Neural cell (in vitro differentiated cells): Measurements from ENCODE around the gene LMF2.

Experiments used
- CTCF ChIP-seq: fragments of 450-650 bp; IDR thresholded peaks from 2 replicates; pipeline ENCODE4 v1.5.1; 2014; ENCODE audit warnings: antibody characterized with exemption, mild to moderate bottlenecking, moderate library complexity; ENCODE audit not compliant: poor library complexity, severe bottlenecking
- EP300 ChIP-seq: fragments of 450-650 bp; conservative IDR thresholded peaks from 2 replicates; pipeline ENCODE4 v1.6.1; 2014; ENCODE audit warnings: antibody characterized with exemption, mild to moderate bottlenecking, moderate library complexity; ENCODE audit not compliant: poor library complexity, severe bottlenecking
- EZH2 ChIP-seq: fragments of 200-600, 300-800 bp; shearing (Covaris generic), sonication (generic); IDR thresholded peaks from 2 replicates; pipeline ENCODE4 v1.6.1; 2014; ENCODE audit warnings: antibody characterized with exemption, low read length, borderline replicate concordance, mild to moderate bottlenecking; ENCODE audit not compliant: insufficient read depth, poor library complexity, severe bottlenecking
- MXI1 ChIP-seq: fragments of 450-650 bp; conservative IDR thresholded peaks from 2 replicates; pipeline ENCODE4 v1.6.1; 2014; ENCODE audit warnings: antibody characterized with exemption, mild to moderate bottlenecking; ENCODE audit not compliant: poor library complexity, severe bottlenecking
- POLR2AphosphoS5 ChIP-seq: IDR thresholded peaks from 2 replicates; pipeline ENCODE4 v1.6.1; 2012
- RAD21 ChIP-seq: fragments of 450-650 bp; conservative IDR thresholded peaks from 2 replicates; pipeline ENCODE4 v1.6.1; 2014; ENCODE audit warnings: antibody characterized with exemption, mild to moderate bottlenecking, moderate library complexity
- SMC3 ChIP-seq: fragments of 450-650 bp; conservative IDR thresholded peaks from 2 replicates; pipeline ENCODE4 v1.6.1; 2014; ENCODE audit warnings: antibody characterized with exemption, mild to moderate bottlenecking, moderate library complexity; ENCODE audit not compliant: poor library complexity
- TAF1 ChIP-seq: IDR thresholded peaks from 2 replicates; pipeline ENCODE4 v1.6.1; 2012; ENCODE audit warnings: low read depth
- TF ChIP-seq, protein P1 (sequence below): IDR thresholded peaks from 2 replicates; pipeline ENCODE4 v1.6.1; 2012; ENCODE audit warnings: borderline replicate concordance

- TF ChIP-seq EP300 (no peak), CTCF (no peak), EZH2 (no peak), POLR2AphosphoS5 (no peak), MXI1 (no peak), TAF1 (no peak), RAD21 (no peak), SMC3 (no peak)
- TF ChIP-seq, protein P1, sequence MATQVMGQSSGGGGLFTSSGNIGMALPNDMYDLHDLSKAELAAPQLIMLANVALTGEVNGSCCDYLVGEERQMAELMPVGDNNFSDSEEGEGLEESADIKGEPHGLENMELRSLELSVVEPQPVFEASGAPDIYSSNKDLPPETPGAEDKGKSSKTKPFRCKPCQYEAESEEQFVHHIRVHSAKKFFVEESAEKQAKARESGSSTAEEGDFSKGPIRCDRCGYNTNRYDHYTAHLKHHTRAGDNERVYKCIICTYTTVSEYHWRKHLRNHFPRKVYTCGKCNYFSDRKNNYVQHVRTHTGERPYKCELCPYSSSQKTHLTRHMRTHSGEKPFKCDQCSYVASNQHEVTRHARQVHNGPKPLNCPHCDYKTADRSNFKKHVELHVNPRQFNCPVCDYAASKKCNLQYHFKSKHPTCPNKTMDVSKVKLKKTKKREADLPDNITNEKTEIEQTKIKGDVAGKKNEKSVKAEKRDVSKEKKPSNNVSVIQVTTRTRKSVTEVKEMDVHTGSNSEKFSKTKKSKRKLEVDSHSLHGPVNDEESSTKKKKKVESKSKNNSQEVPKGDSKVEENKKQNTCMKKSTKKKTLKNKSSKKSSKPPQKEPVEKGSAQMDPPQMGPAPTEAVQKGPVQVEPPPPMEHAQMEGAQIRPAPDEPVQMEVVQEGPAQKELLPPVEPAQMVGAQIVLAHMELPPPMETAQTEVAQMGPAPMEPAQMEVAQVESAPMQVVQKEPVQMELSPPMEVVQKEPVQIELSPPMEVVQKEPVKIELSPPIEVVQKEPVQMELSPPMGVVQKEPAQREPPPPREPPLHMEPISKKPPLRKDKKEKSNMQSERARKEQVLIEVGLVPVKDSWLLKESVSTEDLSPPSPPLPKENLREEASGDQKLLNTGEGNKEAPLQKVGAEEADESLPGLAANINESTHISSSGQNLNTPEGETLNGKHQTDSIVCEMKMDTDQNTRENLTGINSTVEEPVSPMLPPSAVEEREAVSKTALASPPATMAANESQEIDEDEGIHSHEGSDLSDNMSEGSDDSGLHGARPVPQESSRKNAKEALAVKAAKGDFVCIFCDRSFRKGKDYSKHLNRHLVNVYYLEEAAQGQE: no peak
These were observed 39.9 kb upstream of the LMF2 start for GRCh38 chr22:50547263-50547985.
